CD4-positive, alpha-beta T cell (primary cell): ENCODE data around the gene RSU1. TPM values are rescaled to one million over a fixed set of nuclear protein-coding genes. Genes with fewer than 3 reads are reported as not detected.

Experiments used
- ATAC-seq: fragments of 200-7000 bp; cut with Tn5 transposase; one replicate; pipeline ENCODE4 v1.10.0; 2022; ENCODE audit warnings: mild to moderate bottlenecking; ENCODE audit not compliant: poor library complexity
- CTCF ChIA-PET: fragments of 350-600 bp; sonication (Branson Sonifier 250); formaldehyde crosslinking; loops from one replicate; lab custom pipeline; 2021; ENCODE audit warnings: antibody characterized with exemption, inconsistent platforms; lab: Charles Lee
- POLR2A ChIA-PET: fragments of 350-600 bp; sonication (Branson Sonifier 250); formaldehyde crosslinking; loops from one replicate; lab custom pipeline; 2021; ENCODE audit warnings: antibody characterized with exemption, inconsistent platforms; lab: Charles Lee
- DNase-seq, 14 experiments: peaks; one replicate each; pipeline ENCODE4 v3.0.0-alpha.2; 2013 to 2020; ENCODE audit warnings: mixed read lengths in 2 of 14
- H3K27ac ChIP-seq, 2 donors: one replicate each; pipeline versions ENCODE4 v1.5.1 to v1.7.0; 2013; ENCODE audit warnings: low read length in 2 of 2, low read depth in 1 of 2, mild to moderate bottlenecking in 1 of 2
- H3K27me3 ChIP-seq, 2 experiments: 1 replicate in 1 of 2; 2 replicates in 1 of 2; pipeline versions ENCODE4 v1.6.1 to v1.7.0; 2013; ENCODE audit warnings: low read length in 2 of 2, control low read depth in 1 of 2, mild to moderate bottlenecking in 1 of 2, moderate library complexity in 1 of 2; ENCODE audit not compliant: insufficient read depth in 2 of 2, control insufficient read depth in 1 of 2
- H3K36me3 ChIP-seq: one replicate; pipeline ENCODE4 v1.6.1; 2013; ENCODE audit warnings: low read length, control low read depth; ENCODE audit not compliant: insufficient read depth
- H3K4me1 ChIP-seq: one replicate; pipeline ENCODE4 v1.6.1; 2013; ENCODE audit warnings: low read length, control low read depth; ENCODE audit not compliant: insufficient read depth
- H3K4me3 ChIP-seq: one replicate; pipeline ENCODE4 v1.5.1; 2013; ENCODE audit warnings: mild to moderate bottlenecking, low read length, moderate library complexity
- H3K9me3 ChIP-seq, 2 experiments: 1 replicate in 1 of 2; 2 replicates in 1 of 2; pipeline versions ENCODE4 v1.6.1 to v1.7.0; 2013; ENCODE audit warnings: low read length in 2 of 2, mild to moderate bottlenecking in 2 of 2, control low read depth in 1 of 2, moderate library complexity in 1 of 2; ENCODE audit not compliant: control insufficient read depth in 1 of 2, insufficient read depth in 1 of 2
- H3K27ac Mint-ChIP-seq: one replicate; pipeline ENCODE4 v1.8.0; 2020; ENCODE audit warnings: mixed read lengths
- H3K27me3 Mint-ChIP-seq: one replicate; pipeline ENCODE4 v1.8.0; 2021; ENCODE audit warnings: mixed read lengths
- H3K36me3 Mint-ChIP-seq: one replicate; pipeline ENCODE4 v1.8.0; 2021; ENCODE audit warnings: low read depth, mixed read lengths
- H3K4me1 Mint-ChIP-seq: one replicate; pipeline ENCODE4 v1.8.0; 2021; ENCODE audit warnings: low read depth, mixed read lengths
- H3K4me3 Mint-ChIP-seq: one replicate; pipeline ENCODE4 v1.8.0; 2020; ENCODE audit warnings: mild to moderate bottlenecking, mixed read lengths
- H3K9me3 Mint-ChIP-seq: one replicate; pipeline ENCODE4 v1.8.0; 2020; ENCODE audit warnings: mixed read lengths
- intact Hi-C, 2 experiments: fragments of 100-400 bp; cut with DNase I in 1 of 2; cut with micrococcal nuclease in 1 of 2; formaldehyde crosslinking; loops; one replicate each; pipeline versions ENCODE4 v1.15.1 to v1.9.0; 2023 to 2025; cut with DNase I, micrococcal nuclease
- polyA plus RNA-seq, 2 donors: library from polyadenylated mRNA; unstranded; fragments of 120-200 nt; gene quantifications; one replicate each; pipeline ENCODE4 v1.2.1, GENCODE V29; 2013
- total RNA-seq, 174 experiments: library from RNA in 2 of 174; stranded (reverse) in 2 of 174; gene quantifications; one replicate each; pipeline ENCODE4 v1.2.3 and lab custom pipeline; 2021 to 2026
- TF ChIP-seq, protein P1 (sequence below): fragments of 200-600 bp; IDR thresholded peaks from one replicate; pipeline ENCODE4 v1.8.0; 2022; ENCODE audit warnings: antibody characterized with exemption, mild to moderate bottlenecking

RSU1 gene
- total RNA-seq: 10 to 100 TPM; 26.2 to 28.8 TPM
- polyA plus RNA-seq (2013, experiment 1 of 2): 72.5 TPM
- 65.2 TPM for polyA plus RNA-seq (2013, experiment 2 of 2)
- total RNA-seq (lab: John Stamatoyannopoulos, UW): 16.6 to 131 (median 60.2) reads per million in 172 experiments

GRCh38 chr10:16817125-16818019 lies at the start of gene RSU1:
Gene RSU1, minus strand, starts transcription at chr10:16817424. Its CDS starts 343 bp downstream, at chr10:16817081.
- DNase-seq (peak; percentile 99 to 100 (median 100)), ATAC-seq (peak; percentile 96)
- Mint-ChIP-seq H3K4me3 (peak within 1 kb of the TSS; percentile 97), H3K36me3 (peaks cover 38% of the 10 kb centered on the region), H3K4me1 (peaks cover 50% of the 10 kb centered on the region), H3K27ac (peak within 1 kb of the TSS; percentile 92), H3K27me3 (no peaks in the 10 kb centered on the region), H3K9me3 (peaks cover 4% of the 10 kb centered on the region)
- ChIA-PET POLR2A (interaction anchor here (0.5 to 2.5 kb wide), 28 partner anchors 9 to 1842 kb away, joined by 3 to 57 read pairs (median 6); partner anchors contain the start of genes ARL5B, MINDY3, NSUN6 and PTER), CTCF (interaction anchor here (0.5 to 1.3 kb wide), 4 partner anchors 11 to 1888 kb away, joined by 3 to 6 read pairs (median 3); no protein-coding TSS in a partner anchor)
- peaks cover 0 to 7% of the 10 kb centered on the region in 2 experiments for H3K9me3 ChIP-seq
- peaks cover 32% of the 10 kb centered on the region for H3K4me1 ChIP-seq
- TF ChIP-seq, protein P1, sequence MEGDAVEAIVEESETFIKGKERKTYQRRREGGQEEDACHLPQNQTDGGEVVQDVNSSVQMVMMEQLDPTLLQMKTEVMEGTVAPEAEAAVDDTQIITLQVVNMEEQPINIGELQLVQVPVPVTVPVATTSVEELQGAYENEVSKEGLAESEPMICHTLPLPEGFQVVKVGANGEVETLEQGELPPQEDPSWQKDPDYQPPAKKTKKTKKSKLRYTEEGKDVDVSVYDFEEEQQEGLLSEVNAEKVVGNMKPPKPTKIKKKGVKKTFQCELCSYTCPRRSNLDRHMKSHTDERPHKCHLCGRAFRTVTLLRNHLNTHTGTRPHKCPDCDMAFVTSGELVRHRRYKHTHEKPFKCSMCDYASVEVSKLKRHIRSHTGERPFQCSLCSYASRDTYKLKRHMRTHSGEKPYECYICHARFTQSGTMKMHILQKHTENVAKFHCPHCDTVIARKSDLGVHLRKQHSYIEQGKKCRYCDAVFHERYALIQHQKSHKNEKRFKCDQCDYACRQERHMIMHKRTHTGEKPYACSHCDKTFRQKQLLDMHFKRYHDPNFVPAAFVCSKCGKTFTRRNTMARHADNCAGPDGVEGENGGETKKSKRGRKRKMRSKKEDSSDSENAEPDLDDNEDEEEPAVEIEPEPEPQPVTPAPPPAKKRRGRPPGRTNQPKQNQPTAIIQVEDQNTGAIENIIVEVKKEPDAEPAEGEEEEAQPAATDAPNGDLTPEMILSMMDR: no peak
- no peaks in the 10 kb centered on the region for H3K36me3 ChIP-seq
- no peaks in the 10 kb centered on the region for H3K27me3 ChIP-seq
- peak within 1 kb of the TSS; percentile 78 for H3K4me3 ChIP-seq
- intact Hi-C loops: loop anchor here (1.0 to 5.0 kb wide), 7 partner anchors 31 to 1835 kb away; partner anchors contain the start of genes PTER (in 2 of the 2), MINDY3 (in 1 of the 2), NSUN6 (in 1 of the 2) and STAM (in 1 of the 2)
- peak within 1 kb of the TSS; percentile 82 to 87 for H3K27ac ChIP-seq

DNA sequence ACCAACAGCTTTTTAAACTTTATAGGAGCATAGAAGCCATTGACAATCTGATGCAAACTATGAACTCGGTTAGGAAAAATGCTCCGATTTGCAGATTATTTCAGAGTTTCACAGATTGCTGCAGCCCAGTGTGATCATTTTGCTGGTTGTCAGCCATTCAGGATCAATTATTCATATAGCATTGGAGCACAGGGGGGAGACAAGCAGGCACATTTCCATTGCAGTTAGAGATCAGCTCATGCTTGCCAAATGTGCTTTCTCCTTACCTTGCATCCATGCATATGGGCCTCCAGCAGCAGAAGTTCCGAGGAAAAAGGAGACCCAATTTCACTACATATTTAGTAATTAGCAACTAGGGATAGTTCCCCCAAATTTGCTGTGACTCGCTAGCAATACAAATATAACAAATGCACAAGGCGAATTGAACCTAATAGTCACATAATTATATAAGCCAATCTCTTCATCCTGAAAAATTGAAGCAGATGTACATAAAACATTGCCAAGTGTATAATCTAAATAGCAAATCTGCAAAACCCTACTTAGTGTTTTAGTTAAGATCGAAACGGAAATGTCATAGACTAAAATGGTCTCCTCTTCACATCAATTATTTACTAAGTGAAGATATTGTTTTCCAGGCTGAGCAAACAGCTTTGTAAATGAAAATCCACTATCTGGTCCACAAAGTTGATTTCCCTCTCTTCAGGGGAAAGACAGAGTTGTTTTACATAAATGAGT lies 49.5 kb upstream of the RSU1 start:
- no peaks in the 10 kb centered on the region for H3K27me3 ChIP-seq
- intact Hi-C loops: no loop called here
- no peak overlapping the region for H3K4me3 ChIP-seq
- CTCF ChIA-PET: no interaction called here
- Mint-ChIP-seq H3K27ac (no peak overlapping the region), H3K36me3 (peaks cover 18% of the 10 kb centered on the region), H3K4me3 (no peak overlapping the region), H3K27me3 (no peaks in the 10 kb centered on the region), H3K9me3 (no peaks in the 10 kb centered on the region), H3K4me1 (no peaks in the 10 kb centered on the region)
- peaks cover 0 to 3% of the 10 kb centered on the region in 2 experiments for H3K9me3 ChIP-seq
- DNase-seq (no peak), ATAC-seq (no peak)
- H3K27ac ChIP-seq: no peak overlapping the region
- H3K36me3 ChIP-seq: no peaks in the 10 kb centered on the region
- TF ChIP-seq, protein P1: no peak
- no peaks in the 10 kb centered on the region for H3K4me1 ChIP-seq
- POLR2A ChIA-PET: no interaction called here

GRCh38 chr10:16865766-16866165 lies 48.5 kb upstream of the RSU1 start:
- intact Hi-C loops: no loop called here
- H3K36me3 Mint-ChIP-seq: peaks cover 19% of the 10 kb centered on the region
- no peak overlapping the region for H3K4me3 ChIP-seq
- H3K27me3 Mint-ChIP-seq: no peaks in the 10 kb centered on the region
- no peaks in the 10 kb centered on the region for H3K9me3 Mint-ChIP-seq
- TF ChIP-seq, protein P1: no peak
- DNase-seq: no peak
- no peaks in the 10 kb centered on the region for H3K4me1 Mint-ChIP-seq
- H3K27me3 ChIP-seq: no peaks in the 10 kb centered on the region
- no peak overlapping the region for H3K4me3 Mint-ChIP-seq
- no peak for ATAC-seq
- no peak overlapping the region for H3K27ac Mint-ChIP-seq
- no peak overlapping the region for H3K27ac ChIP-seq
- H3K36me3 ChIP-seq: no peaks in the 10 kb centered on the region
- CTCF ChIA-PET: no interaction called here
- POLR2A ChIA-PET: no interaction called here
- peaks cover 0 to 9% of the 10 kb centered on the region in 2 experiments for H3K9me3 ChIP-seq
- H3K4me1 ChIP-seq: no peaks in the 10 kb centered on the region
